ENCODE data around the gene FAM131B.

The FAM131B gene

GRCh38 chr7:143358626-143359025 is 3.9 kb downstream of the FAM131B start:
- no peak for DNase-seq (ENCODE audit: low spot score)

- DNase-seq (ENCODE audit: low spot score) = no peak
These were observed 6.0 kb downstream of the FAM131B start for GRCh38 chr7:143356414-143357050.

- DNase-seq (ENCODE audit: low spot score) = no peak
These were observed 6.8 kb downstream of the FAM131B start for GRCh38 chr7:143355450-143356385.

- DNase-seq (ENCODE audit: low spot score) = no peak
These were observed 7.5 kb downstream of the FAM131B start for GRCh38 chr7:143354965-143355364.

- DNase-seq (ENCODE audit: low spot score) = no peak
These were observed 8.1 kb downstream of the FAM131B start for GRCh38 chr7:143354376-143354775.

- no peak for DNase-seq (ENCODE audit: low spot score)
These were observed 9.9 kb downstream of the FAM131B start for GRCh38 chr7:143352531-143353002.

GRCh38 chr7:143351574-143351973 is 10.9 kb downstream of the FAM131B start:
- no peak for DNase-seq (ENCODE audit: low spot score)

- DNase-seq (ENCODE audit: low spot score) = no peak
These were observed 11.5 kb downstream of the FAM131B start for GRCh38 chr7:143351060-143351459.

- DNase-seq (ENCODE audit: low spot score) = no peak
These were observed 14.6 kb downstream of the FAM131B start for GRCh38 chr7:143347950-143348349.

GRCh38 chr7:143346018-143346417 is 16.5 kb downstream of the FAM131B start:
- DNase-seq (ENCODE audit: low spot score) = no peak

GRCh38 chr7:143345428-143345900 is 17.0 kb downstream of the FAM131B start:
- DNase-seq (ENCODE audit: low spot score) = peak; percentile 67

GRCh38 chr7:143343596-143343995 is 18.9 kb downstream of the FAM131B start:
- DNase-seq (ENCODE audit: low spot score) = no peak

- DNase-seq (ENCODE audit: low spot score) = no peak
These were observed 20.7 kb downstream of the FAM131B start for GRCh38 chr7:143341842-143342241.

GRCh38 chr7:143337216-143337615 is 25.3 kb downstream of the FAM131B start:
- DNase-seq (ENCODE audit: low spot score) = no peak

GRCh38 chr7:143334244-143334643 is 28.3 kb downstream of the FAM131B start:
- no peak for DNase-seq (ENCODE audit: low spot score)

GRCh38 chr7:143331179-143331801 is 31.2 kb downstream of the FAM131B start:
- no peak for DNase-seq (ENCODE audit: low spot score)

GRCh38 chr7:143329471-143330170 is 32.9 kb downstream of the FAM131B start:
- DNase-seq (ENCODE audit: low spot score) = no peak

GRCh38 chr7:143327903-143328302 is 34.6 kb downstream of the FAM131B start:
- peak; percentile 70 for DNase-seq (ENCODE audit: low spot score)

GRCh38 chr7:143325240-143325639 is 37.3 kb downstream of the FAM131B start:
- peak; percentile 60 for DNase-seq (ENCODE audit: low spot score)

- DNase-seq (ENCODE audit: low spot score) = no peak
These were observed 38.9 kb downstream of the FAM131B start for GRCh38 chr7:143323653-143324052.

GRCh38 chr7:143322760-143323633 is 39.5 kb downstream of the FAM131B start:
- no peak for DNase-seq (ENCODE audit: low spot score)
